ENCODE results near the gene DNAJC18.

The DNAJC18 gene

DNA sequence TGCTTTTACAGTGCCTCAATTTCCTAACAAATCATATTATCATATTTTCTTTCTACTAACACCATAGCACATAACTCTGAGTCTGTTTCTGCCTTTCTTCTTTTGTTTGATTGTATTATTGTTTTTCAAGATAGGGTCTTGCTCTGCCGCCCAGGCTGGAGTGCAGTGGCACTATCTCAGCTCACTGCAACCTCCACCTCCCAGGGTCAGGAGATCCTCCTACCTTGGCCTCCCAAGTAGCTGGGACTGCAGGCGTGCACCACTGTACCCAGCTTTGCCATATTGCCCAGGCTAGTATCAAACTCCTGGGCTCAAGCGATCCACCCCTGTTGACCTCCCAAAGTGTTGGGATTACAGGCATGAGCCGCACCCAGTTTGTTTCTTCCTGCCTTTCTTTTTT is 78.9 kb downstream of the DNAJC18 start:
- no peak for DNase-seq

Data from left hindlimb (tissue), 1 donor.